GM19023 (cell line): Measurements from ENCODE around the gene PPP1R3C.

Source experiments
- ATAC-seq: cut with Tn5 transposase; IDR thresholded peaks from one replicate; pipeline ENCODE4 v1.9.1; 2021; ENCODE audit warnings: mild to moderate bottlenecking, moderate library complexity; ENCODE audit not compliant: unreplicated experiment

Gene PPP1R3C

GRCh38 chr10:91602449-91602848 is 30.4 kb downstream of the PPP1R3C start:
- no peak for ATAC-seq

- ATAC-seq: no peak
These were observed 31.7 kb downstream of the PPP1R3C start for GRCh38 chr10:91601212-91601611.

GRCh38 chr10:91598211-91598977 is 34.5 kb downstream of the PPP1R3C start:
- no peak for ATAC-seq

GRCh38 chr10:91597197-91597881 is 35.5 kb downstream of the PPP1R3C start:
- no peak for ATAC-seq

GRCh38 chr10:91596825-91597196 is 36.1 kb downstream of the PPP1R3C start:
- no peak for ATAC-seq

- ATAC-seq: no peak
These were observed 39.0 kb downstream of the PPP1R3C start for GRCh38 chr10:91593834-91594233.

- no peak for ATAC-seq
These were observed 39.5 kb downstream of the PPP1R3C start for GRCh38 chr10:91593366-91593765.

GRCh38 chr10:91592266-91592975 is 40.5 kb downstream of the PPP1R3C start:
- no peak for ATAC-seq

GRCh38 chr10:91591797-91592174 is 41.1 kb downstream of the PPP1R3C start:
- ATAC-seq: no peak

GRCh38 chr10:91590904-91591796 is 41.7 kb downstream of the PPP1R3C start:
- ATAC-seq: no peak

GRCh38 chr10:91590142-91590903 is 42.5 kb downstream of the PPP1R3C start:
- ATAC-seq: no peak

GRCh38 chr10:91589658-91590035 is 43.2 kb downstream of the PPP1R3C start:
- no peak for ATAC-seq

- ATAC-seq: no peak
These were observed 43.7 kb downstream of the PPP1R3C start for GRCh38 chr10:91589015-91589657.

- ATAC-seq: no peak
These were observed 44.9 kb downstream of the PPP1R3C start for GRCh38 chr10:91587710-91588638.

- ATAC-seq: no peak
These were observed 50.7 kb downstream of the PPP1R3C start for GRCh38 chr10:91582153-91582554.

- ATAC-seq: no peak
These were observed 53.4 kb downstream of the PPP1R3C start for GRCh38 chr10:91579329-91579985.
